GM10266 (cell line): ENCODE data around the gene COQ2.
A peak's percentile ranks its signal among the peaks of the same experiment; 100 is the strongest.
"Not testable (repeated sequence)": the region's sequence is repeated elsewhere in the genome, so short reads cannot be mapped to it uniquely, and the experiment has no call there.

Experiments
- DNase-seq: peaks from one replicate; pipeline ENCODE4 v3.0.0; 2012; ENCODE audit errors: extremely low spot score
- TF ChIP-seq, protein P1 (sequence below): IDR thresholded peaks from 2 replicates; pipeline ENCODE4 v1.5.1; 2012; ENCODE audit warnings: mild to moderate bottlenecking, low read depth; ENCODE audit not compliant: control insufficient read depth, insufficient read depth; ENCODE audit errors: missing control alignments

COQ2 gene

GRCh38 chr4:83305187-83305586 is 20.6 kb upstream of the COQ2 start:
- DNase-seq = no peak
- TF ChIP-seq, protein P1, sequence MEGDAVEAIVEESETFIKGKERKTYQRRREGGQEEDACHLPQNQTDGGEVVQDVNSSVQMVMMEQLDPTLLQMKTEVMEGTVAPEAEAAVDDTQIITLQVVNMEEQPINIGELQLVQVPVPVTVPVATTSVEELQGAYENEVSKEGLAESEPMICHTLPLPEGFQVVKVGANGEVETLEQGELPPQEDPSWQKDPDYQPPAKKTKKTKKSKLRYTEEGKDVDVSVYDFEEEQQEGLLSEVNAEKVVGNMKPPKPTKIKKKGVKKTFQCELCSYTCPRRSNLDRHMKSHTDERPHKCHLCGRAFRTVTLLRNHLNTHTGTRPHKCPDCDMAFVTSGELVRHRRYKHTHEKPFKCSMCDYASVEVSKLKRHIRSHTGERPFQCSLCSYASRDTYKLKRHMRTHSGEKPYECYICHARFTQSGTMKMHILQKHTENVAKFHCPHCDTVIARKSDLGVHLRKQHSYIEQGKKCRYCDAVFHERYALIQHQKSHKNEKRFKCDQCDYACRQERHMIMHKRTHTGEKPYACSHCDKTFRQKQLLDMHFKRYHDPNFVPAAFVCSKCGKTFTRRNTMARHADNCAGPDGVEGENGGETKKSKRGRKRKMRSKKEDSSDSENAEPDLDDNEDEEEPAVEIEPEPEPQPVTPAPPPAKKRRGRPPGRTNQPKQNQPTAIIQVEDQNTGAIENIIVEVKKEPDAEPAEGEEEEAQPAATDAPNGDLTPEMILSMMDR = no peak

GRCh38 chr4:83297548-83298260 is 13.1 kb upstream of the COQ2 start:
- DNase-seq = no peak
- TF ChIP-seq, protein P1 = no peak

DNA sequence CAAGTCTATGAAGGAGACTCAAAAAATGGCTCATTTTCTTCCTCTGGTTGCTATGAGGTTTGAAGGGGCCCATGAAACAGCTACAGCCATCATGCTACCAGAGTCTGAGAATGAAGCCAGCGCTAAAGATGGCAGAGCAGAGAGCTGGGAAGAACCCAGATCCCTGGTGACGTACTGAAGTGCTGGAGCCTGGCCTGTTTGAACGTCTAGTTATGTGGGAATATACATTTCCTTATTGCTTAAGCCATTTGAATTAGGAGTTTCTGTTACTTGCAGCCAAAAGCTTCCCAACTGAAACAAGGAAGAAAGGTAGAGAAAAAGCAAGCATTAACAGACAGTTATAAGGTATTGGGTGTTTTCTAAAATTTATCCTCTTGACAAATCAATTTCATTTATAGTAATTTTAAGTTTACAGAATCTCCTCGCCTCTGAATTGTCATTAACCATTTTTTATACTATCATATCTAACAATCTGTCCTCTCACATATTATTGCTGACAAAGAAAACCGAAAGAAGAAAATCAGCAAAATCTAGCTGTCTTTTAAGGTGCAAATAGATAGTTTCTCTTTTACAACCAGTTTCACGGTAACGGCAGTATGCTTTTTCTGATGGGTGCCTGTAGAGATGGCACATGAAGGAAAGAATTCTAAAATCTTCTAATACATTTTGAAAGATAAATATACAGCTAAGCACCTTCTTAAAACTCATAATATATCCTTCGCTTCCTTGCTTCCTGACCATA is 8.9 kb upstream of the COQ2 start:
- TF ChIP-seq, protein P1 = no peak
- DNase-seq = no peak

DNA sequence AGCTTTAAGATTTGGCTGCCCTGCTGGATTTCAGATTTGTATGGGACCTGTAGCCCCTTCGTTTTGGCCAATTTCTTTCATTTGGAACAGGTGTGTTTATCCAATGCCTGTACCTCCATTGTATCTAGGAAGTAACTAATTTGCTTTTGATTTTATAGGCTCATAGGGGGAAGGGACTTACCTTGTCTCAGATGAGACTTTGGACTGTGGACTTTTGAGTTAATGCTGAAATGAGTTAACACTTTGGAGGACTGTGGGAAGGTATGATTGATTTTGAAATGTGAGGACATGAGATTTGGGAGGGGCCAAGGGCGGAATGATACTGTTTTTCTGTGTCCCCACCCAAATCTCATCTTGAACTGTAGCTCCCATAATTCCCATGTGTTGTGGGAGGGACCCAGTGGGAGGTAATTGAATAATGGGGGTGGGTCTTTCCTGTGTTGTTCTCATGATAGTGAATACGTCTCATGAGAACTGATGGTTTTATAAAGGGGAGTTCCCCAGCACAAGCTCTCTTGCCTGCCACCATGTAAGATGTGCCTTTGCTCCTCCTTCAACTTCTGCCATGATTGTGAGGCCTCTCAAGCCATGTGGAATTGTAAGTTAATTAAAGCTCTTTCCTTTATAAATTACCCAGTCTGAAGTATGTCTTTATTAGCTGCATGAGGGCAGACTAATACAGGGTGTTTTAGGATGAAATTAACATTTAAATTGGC is 5.6 kb upstream of the COQ2 start:
- not testable (repeated sequence) for DNase-seq

- not testable (repeated sequence) for DNase-seq
These were observed 3.8 kb upstream of the COQ2 start for GRCh38 chr4:83288381-83288780.

DNA sequence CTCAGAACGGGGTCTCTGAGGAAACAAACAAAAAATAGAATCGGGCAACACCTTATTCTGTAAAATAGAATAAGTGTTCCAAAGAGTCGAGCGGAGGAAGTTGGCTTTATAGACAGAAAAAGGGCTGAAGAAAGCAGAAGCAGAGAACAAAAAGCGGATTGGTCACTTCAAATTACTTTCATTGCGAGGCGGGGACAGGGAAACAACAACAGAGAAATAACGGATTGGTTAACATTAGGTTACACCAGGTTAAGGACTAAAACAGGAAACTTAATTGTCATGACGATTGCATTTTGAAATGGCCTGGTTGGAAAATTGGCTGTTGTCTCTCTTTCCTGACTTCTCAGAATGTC is 433 bp upstream of the COQ2 start:
- peak; percentile 32 for DNase-seq
- TF ChIP-seq, protein P1 = no peak

- TF ChIP-seq, protein P1 = no peak
- DNase-seq = no peak
These were observed 1.4 kb downstream of the COQ2 start for GRCh38 chr4:83283181-83283580.

DNA sequence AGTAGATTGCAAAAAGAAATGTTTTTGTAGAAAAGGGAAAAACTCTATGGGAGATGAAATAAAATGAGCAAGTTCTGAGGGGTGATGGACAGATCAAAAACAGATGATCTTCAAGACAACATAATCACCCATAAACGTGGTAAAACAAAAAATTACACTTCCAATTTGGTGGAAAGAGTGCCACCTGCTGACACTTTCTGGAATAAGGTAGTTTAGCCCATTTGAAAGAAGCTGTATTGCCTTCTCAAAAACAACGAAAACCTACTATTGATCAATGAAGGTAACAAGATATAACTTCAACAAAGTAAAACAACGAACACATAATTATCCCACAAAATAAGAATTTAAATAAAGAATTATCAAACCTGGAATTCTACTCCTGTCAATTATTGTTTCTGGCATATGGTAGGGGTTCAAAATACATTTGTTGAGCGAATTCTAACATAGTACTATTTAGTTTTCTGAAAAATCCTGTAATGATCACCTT is 2.5 kb downstream of the COQ2 start:
- TF ChIP-seq, protein P1 = peak; percentile 74
- DNase-seq = peak; percentile 52
